Suppressor macrophage treated with lipopolysaccharide for 1 hour (primary cell): Measurements from ENCODE around the gene FNIP1.
"Not testable (repeated sequence)": the region's sequence is repeated elsewhere in the genome, so short reads cannot be mapped to it uniquely, and the experiment has no call there.

Experiments used
- DNase-seq, 3 donors: peaks; one replicate each; pipeline ENCODE4 v3.0.0-alpha.2; 2020 to 2022

FNIP1 gene

DNA sequence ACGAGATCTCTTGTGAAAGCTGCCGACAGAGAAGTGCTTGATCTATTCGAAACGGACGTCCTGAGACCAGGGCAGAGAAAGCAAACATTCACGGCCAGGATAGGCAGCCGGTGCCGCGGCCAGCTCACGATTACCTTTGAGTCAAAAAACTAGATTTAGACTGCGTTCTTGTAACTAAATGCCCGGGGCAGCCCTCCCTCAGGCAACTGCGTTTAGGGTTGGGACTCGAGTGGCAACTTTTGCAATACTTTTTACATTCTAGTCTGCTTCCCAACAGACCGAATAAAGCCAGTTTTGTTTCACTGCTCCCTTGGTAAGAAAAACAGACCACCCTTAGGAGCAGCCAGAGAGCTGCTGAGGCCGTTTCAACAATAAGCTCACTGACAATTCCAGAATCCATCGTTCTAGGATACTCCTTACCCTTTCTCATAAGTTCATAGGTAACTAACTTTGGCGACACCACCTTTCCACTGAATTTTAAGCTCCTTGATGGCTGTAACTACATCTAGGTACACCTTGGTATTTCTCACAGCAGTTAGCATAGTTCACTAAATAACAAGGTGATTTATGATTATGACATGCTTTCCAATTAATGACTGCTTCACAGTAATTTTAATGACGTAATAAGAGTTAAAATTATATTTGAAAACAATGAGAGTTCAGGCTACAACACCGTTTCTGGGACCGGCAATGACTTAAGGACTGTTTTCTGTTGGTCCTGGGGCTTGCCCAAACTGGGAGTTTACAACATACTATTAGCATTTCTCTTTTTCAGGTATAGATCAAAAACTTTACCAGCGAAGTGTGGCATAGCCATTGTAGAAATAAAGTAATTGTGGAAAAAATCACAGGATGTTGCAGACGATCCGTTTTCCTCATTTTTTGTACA, 160.9 kb downstream of the FNIP1 start:
- DNase-seq, result peak; percentile 25 to 40 (median 25)

DNA sequence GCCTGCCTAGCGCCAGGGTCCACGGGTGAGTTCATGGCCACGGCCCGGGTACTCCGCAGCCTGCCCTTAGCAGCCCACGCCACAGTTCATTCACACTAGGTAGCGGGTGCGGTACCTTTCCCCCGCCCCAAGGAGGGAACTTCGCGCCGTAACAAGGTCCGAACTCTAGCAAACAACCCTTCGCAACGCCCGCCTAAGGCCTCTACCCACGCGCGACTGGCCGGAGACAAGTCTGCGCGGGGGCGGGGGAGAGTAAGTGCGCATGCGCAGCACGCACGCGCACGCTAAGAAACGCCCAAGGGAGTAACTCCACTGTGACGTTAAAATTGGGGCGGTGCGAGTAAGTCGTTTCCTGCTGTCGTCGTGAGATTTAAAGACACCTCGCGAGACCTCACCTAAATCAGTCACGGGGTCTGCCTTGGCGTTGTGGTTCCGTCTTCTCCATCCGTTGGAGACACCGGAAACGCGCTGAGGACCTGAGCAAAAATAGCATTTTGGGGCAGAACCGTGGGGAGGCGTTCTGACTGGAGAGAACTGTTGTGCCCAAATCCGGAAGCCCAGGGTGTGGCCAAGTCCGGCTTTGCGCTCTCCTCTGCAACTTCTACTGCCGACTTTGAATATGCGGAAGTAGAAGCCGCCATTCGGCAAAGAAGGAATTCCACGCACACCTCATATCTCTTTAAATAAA, 161.7 kb downstream of the FNIP1 start, which contains the start of gene RAPGEF6:
Gene RAPGEF6 (minus strand): TSS at position 234 of the 688 bp plus-strand sequence. CDS start 199 bp downstream, at position 35.
- DNase-seq, result peak; percentile 100

- peak; percentile 59 to 71 (median 65) for DNase-seq
These were observed 162.2 kb downstream of the FNIP1 start for GRCh38 chr5:131634666-131634995.

GRCh38 chr5:131634238-131634637, 162.6 kb downstream of the FNIP1 start:
- DNase-seq, result peak; percentile 38 to 75 (median 72)

- peak in 1 of 3 donors; percentile 30 for DNase-seq
These were observed 163.0 kb downstream of the FNIP1 start for GRCh38 chr5:131633830-131634229.

- no peak for DNase-seq
These were observed 165.9 kb downstream of the FNIP1 start for GRCh38 chr5:131630963-131631350.

DNA sequence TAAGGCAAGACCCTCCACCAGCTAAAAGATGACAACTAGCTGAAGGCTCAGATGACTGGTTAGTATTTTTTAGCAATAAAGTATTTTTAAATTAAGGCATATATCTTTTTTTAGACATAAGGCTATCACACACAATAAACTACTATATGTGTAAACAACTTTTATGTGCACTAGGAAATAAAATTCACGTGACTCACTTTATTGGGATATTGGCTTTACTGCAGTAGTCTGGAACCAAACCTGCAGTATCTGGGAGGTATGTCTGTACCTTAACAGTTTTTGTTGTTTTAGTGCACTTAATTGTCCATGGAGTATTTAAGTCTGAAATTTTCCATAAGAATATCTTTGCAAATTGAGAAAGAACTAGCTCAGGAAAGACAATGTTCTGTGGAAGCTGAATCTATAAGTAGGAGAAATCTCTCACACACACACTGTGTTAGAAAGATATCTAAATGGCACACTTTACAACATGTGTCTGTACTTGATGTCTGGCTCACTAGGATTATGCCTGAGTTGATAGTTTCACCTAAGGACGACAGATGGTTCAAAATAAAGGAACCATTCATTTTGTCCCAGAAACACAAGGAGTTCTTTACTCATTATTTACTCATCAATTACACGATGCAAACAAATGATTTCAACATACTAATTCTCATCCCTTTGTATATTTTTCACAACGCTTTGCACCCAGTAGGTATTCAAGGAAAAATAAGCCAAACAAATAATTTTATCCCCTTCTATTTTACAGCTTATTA, 166.4 kb downstream of the FNIP1 start:
- peak in 1 of 3 donors; percentile 32 for DNase-seq

DNA sequence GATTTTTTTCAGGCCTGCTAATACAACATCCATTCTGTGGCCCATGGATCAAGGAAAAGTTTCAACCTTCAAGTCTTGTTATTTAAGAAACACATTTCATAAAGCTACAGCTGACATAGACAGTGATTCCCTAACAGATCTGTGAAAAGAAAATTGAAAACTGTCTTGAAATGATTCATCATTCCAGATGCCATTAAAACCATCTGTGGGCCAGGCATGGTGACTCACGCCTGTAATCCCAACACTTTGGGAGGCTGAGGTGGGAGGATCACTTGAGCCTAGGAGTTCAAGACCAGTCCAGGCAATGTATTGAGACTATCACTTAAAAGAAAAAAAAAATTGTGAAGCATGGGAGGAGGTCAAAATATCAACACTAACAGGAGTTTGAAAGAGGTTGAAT, 167.8 kb downstream of the FNIP1 start:
- peak; percentile 23 to 52 (median 51) for DNase-seq

DNA sequence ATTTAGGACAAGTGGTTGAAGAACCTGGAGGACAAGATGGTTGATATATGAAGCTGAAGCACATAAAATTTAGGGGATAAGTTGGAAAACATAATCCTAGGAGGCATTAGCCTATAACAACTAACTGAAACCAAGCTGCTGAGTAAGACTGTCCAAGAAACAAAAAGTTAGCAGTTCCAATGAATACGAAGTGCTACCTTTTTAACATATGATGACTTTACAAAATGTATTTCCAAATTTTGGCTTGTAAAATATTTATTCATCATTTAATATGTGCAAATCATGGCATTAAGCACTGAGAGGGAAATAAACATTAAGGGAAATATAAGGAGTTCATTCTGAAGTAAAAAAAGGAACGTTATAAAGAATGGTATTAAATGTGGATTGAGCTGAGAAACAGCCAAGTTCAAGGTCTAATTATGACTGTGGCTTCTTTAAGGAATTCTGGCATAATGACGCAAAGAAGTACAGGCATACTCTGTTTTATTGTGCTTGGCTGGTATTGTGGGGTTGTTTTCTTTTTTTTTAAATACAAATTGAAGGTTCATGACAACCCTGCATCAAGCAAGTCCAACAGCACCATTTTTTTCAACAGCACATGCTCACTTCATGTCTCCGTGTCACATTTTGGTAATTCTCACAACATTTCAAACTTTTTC, 169.5 kb downstream of the FNIP1 start:
- no peak for DNase-seq

DNA sequence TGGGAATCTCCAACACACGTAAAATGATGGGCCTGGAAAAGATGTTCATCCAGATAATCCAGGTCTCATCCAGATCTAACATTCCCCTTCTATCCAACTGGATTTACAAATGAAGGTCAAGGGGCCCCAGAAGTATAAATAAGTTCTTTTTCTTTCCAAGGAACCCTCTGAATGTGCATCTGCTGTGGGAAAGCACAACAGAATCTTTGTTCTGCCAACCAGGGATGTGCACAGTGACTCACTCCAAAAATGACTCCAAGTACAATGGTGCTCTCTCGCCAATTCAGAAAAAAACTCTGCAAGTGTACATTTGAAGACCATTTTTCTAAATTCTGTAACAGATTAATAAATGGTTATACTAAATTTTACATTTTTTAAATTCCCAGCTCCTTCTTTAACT, 174.2 kb downstream of the FNIP1 start:
- no peak for DNase-seq

DNA sequence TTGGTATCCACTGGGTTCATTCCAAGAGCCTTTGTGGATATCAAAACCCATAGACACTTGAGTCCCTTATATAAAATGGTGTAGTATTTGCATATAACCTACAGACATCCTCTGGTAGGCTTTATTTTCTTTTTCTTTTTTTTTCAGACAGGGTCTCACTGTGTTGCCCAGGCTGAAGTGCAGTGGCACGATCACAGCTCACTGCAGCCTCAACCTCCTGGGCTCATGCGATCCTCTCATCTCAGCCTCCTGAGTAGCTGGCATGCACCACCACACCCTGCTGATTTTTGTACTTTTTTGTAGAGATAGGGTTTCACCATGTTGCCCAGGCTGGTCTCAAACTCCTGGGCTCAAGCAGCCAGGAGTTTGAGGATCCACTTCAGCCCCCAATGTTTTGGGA, 175.7 kb downstream of the FNIP1 start:
- not testable (repeated sequence) for DNase-seq

- no peak for DNase-seq
These were observed 177.7 kb downstream of the FNIP1 start for GRCh38 chr5:131619102-131619501.

- DNase-seq, result no peak
These were observed 179.5 kb downstream of the FNIP1 start for GRCh38 chr5:131617140-131617822.

DNA sequence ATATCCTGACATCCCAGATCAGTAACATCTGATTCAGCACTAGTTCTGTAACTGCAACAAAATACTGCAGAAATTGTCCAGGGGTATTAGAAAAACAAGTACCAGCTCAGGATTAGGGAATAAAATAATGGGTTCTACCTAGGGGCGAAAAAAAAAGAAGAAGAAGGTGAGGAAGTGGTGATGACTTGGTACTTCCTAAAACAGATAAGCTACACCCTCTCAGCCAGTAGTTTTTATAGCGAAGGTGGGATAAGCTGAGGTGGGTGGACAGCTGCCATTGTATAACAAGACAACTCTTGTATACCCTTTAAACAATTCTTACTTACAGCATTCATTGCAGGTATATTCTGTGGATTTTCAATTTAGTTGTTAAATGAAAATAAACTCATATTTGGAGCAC, 180.9 kb downstream of the FNIP1 start:
- no peak for DNase-seq

DNA sequence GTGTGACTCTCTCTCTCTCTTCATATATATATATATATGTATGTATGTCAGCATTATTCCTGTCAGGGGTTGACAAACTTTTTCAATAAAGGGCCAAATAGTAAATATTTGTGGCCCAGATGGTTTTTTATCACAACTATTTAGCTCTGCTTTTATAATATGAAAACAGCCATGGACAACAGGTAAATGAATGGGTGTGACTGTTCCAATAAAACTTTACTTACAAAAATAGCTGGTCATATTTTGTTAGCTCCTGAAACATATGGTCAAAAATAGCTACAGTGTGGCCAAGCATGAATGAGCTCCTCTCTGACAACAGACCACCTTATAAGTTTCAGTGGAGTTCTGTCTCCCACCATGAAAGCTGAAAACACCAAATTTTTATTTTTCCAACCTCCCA, 183.4 kb downstream of the FNIP1 start:
- no peak for DNase-seq

GRCh38 chr5:131611064-131611381, 185.8 kb downstream of the FNIP1 start:
- no peak for DNase-seq

DNA sequence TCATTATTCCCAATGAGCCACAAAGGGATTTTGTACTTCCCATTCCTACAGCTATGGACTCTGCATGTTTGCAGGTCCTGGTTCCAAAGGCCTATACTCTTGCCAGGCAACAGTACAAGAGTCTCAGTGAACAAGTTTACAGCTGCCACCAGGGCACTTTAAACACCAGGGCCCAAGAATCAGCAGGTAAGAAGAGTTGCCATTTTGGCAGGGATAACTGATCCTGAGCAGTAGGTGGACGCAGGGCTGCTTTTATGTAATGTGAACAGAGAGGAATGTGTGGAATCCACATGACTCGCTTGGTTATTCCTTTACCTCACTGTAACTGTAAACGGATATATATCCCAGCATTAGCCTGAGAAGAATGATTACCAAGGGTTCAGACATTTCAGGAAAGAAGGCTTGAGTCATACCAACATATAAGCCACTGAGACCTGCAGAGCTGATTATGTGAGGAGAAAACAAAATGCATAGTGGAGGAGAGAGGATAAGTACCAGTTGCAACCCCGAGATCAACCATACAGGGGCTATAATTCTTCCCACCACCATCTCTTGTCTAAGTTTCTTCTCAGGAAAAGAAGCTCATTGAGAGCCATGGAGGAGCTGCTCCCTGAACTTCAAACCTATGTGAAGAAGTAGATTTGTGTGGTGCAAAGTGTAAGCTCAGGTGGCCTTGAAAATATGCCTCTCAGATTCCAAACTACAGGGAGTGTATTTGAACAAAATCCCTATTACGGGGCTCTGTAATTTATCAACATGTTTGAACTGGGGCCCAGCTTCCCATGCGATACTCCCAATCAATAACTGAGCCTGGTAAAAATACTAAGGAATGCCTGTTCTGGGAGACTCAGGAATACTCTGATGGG, 186.4 kb downstream of the FNIP1 start:
- no peak for DNase-seq

GRCh38 chr5:131609774-131610173, 187.0 kb downstream of the FNIP1 start:
- DNase-seq, result no peak

GRCh38 chr5:131608597-131608996, 188.2 kb downstream of the FNIP1 start:
- no peak for DNase-seq

DNA sequence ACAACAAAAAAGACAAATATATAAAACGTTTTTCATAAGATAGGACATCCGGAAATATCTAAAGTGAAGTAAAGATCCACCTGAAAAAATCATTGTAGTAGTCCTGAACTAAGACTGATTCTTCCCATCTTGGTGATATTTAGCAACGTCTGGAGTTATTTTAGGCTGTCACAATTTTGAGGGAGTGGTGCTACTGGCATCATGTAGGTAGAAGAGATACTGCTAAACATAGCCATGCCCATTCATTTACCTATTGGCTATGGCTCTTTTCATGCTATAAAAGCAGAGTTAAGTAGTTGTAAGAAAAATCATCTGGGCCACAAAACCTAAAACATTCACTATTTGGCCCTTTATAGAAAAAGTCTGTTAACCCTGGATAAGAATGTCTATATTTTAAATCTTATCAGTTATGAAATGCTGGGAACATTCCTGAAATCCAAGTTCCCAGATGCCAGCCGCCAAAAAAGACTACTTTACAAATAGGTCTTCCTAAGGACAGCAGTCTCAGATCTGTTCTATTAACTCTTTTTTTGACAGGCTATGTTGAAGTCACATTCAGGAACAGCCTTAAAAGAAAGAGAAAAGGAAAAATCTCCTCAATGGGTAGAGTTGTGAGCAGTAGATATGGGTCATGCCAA, 188.8 kb downstream of the FNIP1 start:
- DNase-seq, result no peak

GRCh38 chr5:131607418-131607817, 189.4 kb downstream of the FNIP1 start:
- DNase-seq, result no peak
